Measurements from ENCODE around the gene SDK2. TPM values are rescaled to one million over a fixed set of nuclear protein-coding genes. Genes with fewer than 3 reads are reported as not detected.

The SDK2 gene
- total and polyA plus RNA-seq, 2 experiments from 2014 or later = 0.59 to 1.2 TPM

DNA sequence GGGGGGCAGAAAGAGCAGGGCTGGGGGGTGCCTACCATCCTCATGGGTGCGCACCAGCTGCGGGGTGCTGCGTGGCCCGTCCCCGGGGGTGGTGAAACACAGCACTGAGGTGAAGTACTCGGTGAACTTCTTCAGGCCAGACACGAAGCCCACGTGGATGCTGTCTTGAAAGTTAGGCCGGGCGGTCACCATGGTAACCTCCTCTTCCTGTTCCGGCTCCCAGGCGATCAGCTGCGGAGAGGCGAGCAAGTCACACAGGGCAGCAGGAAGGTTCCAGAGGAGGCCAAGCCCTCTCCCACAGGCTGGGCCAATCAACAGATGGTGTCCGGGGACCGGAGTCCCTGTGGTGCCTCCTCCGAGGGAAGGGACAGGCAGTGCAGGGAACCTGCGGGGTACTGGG is 242.3 kb downstream of the SDK2 start:
- no peaks in the 10 kb centered on the region for H3K36me3 ChIP-seq (replicated peaks; ENCODE audit: insufficient read depth, low read depth)
- no peaks in the 10 kb centered on the region for H3K9me2 ChIP-seq (replicated peaks; ENCODE audit: insufficient read depth)
- no peaks in the 10 kb centered on the region for H4K20me1 ChIP-seq (ENCODE audit: insufficient read depth, poor library complexity, severe bottlenecking)
- no peaks in the 10 kb centered on the region for H3K9me3 ChIP-seq (ENCODE audit: low read depth)
- DNase-seq (ENCODE audit: low spot score) = no peak
- TF ChIP-seq CTCF (IDR thresholded peaks at IDR 0.05; ENCODE audit: poor library complexity) (no peak), EZH2phosphoT487 (IDR thresholded peaks at IDR 0.05; ENCODE audit: low read depth, severe bottlenecking, unreplicated experiment) (no peak), EZH2 (IDR thresholded peaks at IDR 0.05; ENCODE audit: borderline replicate concordance) (no peak)
- no peak overlapping the region for H2AFZ ChIP-seq
- WGBS (ENCODE audit: low lambda C conversion rate, missing lambda C conversion rate) = 67% methylated on average over 17 of the region's 18 CpGs
- no peaks in the 10 kb centered on the region for H3K4me1 ChIP-seq (ENCODE audit: insufficient read depth)
- H3K27me3 ChIP-seq = no peaks in the 10 kb centered on the region
- H3K79me2 ChIP-seq = no peaks in the 10 kb centered on the region
- H3K27ac ChIP-seq = no peak overlapping the region
- no peak overlapping the region for H3K4me2 ChIP-seq
- H3K4me3 ChIP-seq = no peak overlapping the region

GRCh38 chr17:73400915-73401545 is 243.2 kb downstream of the SDK2 start:
- 92% methylated on average over 18 of the region's 18 CpGs for WGBS (ENCODE audit: low lambda C conversion rate, missing lambda C conversion rate)
- no peaks in the 10 kb centered on the region for H3K36me3 ChIP-seq (replicated peaks; ENCODE audit: insufficient read depth, low read depth)
- H3K4me2 ChIP-seq = no peak overlapping the region
- H2AFZ ChIP-seq = no peak overlapping the region
- no peak overlapping the region for H3K4me3 ChIP-seq
- no peak for DNase-seq (ENCODE audit: low spot score)
- H3K9me2 ChIP-seq (replicated peaks; ENCODE audit: insufficient read depth) = no peaks in the 10 kb centered on the region
- H3K9me3 ChIP-seq (ENCODE audit: low read depth) = no peaks in the 10 kb centered on the region
- no peaks in the 10 kb centered on the region for H3K79me2 ChIP-seq
- no peaks in the 10 kb centered on the region for H3K4me1 ChIP-seq (ENCODE audit: insufficient read depth)
- TF ChIP-seq CTCF (IDR thresholded peaks at IDR 0.05; ENCODE audit: poor library complexity) (no peak), EZH2 (IDR thresholded peaks at IDR 0.05; ENCODE audit: borderline replicate concordance) (no peak), EZH2phosphoT487 (IDR thresholded peaks at IDR 0.05; ENCODE audit: low read depth, severe bottlenecking, unreplicated experiment) (no peak)
- H3K27me3 ChIP-seq = no peaks in the 10 kb centered on the region
- H4K20me1 ChIP-seq (ENCODE audit: insufficient read depth, poor library complexity, severe bottlenecking) = no peaks in the 10 kb centered on the region
- no peak overlapping the region for H3K27ac ChIP-seq

DNA sequence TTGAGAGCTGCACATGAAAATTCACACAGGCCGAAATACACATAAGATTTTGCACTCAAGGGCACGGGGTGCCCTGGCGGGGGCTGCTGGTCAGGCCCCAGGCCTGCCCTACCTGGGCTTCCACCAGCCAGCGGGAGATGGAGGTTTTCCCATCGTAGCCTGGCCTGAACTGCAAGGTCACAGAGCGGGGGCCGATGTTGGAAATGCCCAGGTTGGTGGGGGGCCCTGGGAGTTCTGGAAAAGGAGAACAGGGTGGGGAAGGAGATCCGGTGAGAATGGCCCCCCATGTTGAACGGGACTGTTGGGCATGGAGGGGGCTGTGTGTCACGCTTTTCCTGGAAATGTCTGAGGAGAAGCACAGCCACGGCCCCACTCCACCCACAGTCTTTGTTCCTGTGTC is 245.2 kb downstream of the SDK2 start:
- no peaks in the 10 kb centered on the region for H3K9me3 ChIP-seq (ENCODE audit: low read depth)
- no peak for DNase-seq (ENCODE audit: low spot score)
- H3K4me2 ChIP-seq = no peak overlapping the region
- H3K36me3 ChIP-seq (replicated peaks; ENCODE audit: insufficient read depth, low read depth) = no peaks in the 10 kb centered on the region
- H3K27me3 ChIP-seq = no peaks in the 10 kb centered on the region
- H4K20me1 ChIP-seq (ENCODE audit: insufficient read depth, poor library complexity, severe bottlenecking) = no peaks in the 10 kb centered on the region
- H3K9me2 ChIP-seq (replicated peaks; ENCODE audit: insufficient read depth) = no peaks in the 10 kb centered on the region
- no peak for TF ChIP-seq EZH2 (IDR thresholded peaks at IDR 0.05; ENCODE audit: borderline replicate concordance)
- no peak overlapping the region for H3K4me3 ChIP-seq
- no peak overlapping the region for H3K27ac ChIP-seq
- H3K4me1 ChIP-seq (ENCODE audit: insufficient read depth) = no peaks in the 10 kb centered on the region
- no peak overlapping the region for H2AFZ ChIP-seq
- H3K79me2 ChIP-seq = no peaks in the 10 kb centered on the region
- 97% methylated on average over 11 of the region's 11 CpGs for WGBS (ENCODE audit: low lambda C conversion rate, missing lambda C conversion rate)

DNA sequence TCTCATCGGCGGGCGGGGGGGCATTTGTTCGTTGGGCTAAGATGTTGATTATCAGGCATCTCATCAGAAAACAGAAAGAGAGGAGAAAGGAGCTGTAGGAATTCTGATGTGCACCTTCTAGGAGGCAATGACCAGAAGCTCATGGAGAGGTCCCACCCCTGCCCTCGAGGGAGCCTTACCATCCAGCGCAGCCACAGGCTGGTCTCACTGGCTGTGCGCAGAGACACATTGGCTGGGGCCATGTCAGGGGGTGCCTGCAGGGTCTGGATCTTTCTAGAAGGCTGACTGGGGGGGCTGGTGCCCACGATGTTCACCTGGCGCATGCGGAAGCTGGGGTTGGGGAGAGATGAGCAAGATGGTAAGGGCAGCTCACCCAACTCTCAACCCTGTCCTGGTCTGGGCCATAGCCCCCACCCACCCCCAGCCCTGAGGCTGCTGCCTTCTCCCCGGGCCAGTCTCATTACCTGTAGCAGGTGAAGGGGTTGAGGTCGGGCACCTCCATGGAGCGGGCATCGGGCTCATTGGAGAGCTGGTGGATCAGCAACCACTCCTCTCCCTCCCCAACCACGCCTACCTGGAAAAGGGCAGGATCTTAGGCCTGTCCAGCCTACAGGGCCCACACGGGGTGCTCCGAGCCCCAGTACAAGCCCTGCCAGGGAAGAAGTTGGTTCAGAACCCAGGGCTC is 246.2 kb downstream of the SDK2 start:
- Histone ChIP-seq H2AFZ (no peak overlapping the region), H3K79me2 (no peaks in the 10 kb centered on the region), H3K9me3 (ENCODE audit: low read depth) (no peaks in the 10 kb centered on the region), H3K4me1 (ENCODE audit: insufficient read depth) (no peaks in the 10 kb centered on the region), H3K36me3 (replicated peaks; ENCODE audit: insufficient read depth, low read depth) (no peaks in the 10 kb centered on the region), H3K27me3 (no peaks in the 10 kb centered on the region), H3K27ac (no peak overlapping the region), H4K20me1 (ENCODE audit: insufficient read depth, poor library complexity, severe bottlenecking) (no peaks in the 10 kb centered on the region), H3K4me3 (no peak overlapping the region), H3K9me2 (replicated peaks; ENCODE audit: insufficient read depth) (no peaks in the 10 kb centered on the region), H3K4me2 (no peak overlapping the region)
- WGBS (ENCODE audit: low lambda C conversion rate, missing lambda C conversion rate) = 95% methylated on average over 17 of the region's 17 CpGs
- TF ChIP-seq EZH2phosphoT487 (IDR thresholded peaks at IDR 0.05; ENCODE audit: low read depth, severe bottlenecking, unreplicated experiment) = no peak
- TF ChIP-seq CTCF (IDR thresholded peaks at IDR 0.05; ENCODE audit: poor library complexity) = no peak
- TF ChIP-seq EZH2 (IDR thresholded peaks at IDR 0.05; ENCODE audit: borderline replicate concordance) = no peak
- no peak for DNase-seq (ENCODE audit: low spot score)

Measured in hepatocyte (in vitro differentiated cells).